HL-60/S4 (cell line): ENCODE data around the gene RPS19.
"Not testable (repeated sequence)": the region's sequence is repeated elsewhere in the genome, so short reads cannot be mapped to it uniquely, and the experiment has no call there.

ENCODE experiments used
- in situ Hi-C: fragments of 300-500 bp; cut with MboI; formaldehyde crosslinking; loops from 2 replicates; pipeline ENCODE4 v1.14.3; 2022; ENCODE audit warnings: low sequenced_read_pairs

Gene RPS19

GRCh38 chr19:41912899-41913537 lies 53.0 kb downstream of the RPS19 start:
- in situ Hi-C loops = no loop called here

- in situ Hi-C loops = no loop called here
Measured at GRCh38 chr19:41913538-41914423, 53.7 kb downstream of the RPS19 start.

- in situ Hi-C loops = not testable (repeated sequence)
Measured at GRCh38 chr19:41914424-41914834, 54.4 kb downstream of the RPS19 start.

- in situ Hi-C loops = no loop called here
Measured at GRCh38 chr19:41915021-41915775, 55.1 kb downstream of the RPS19 start.

GRCh38 chr19:41915776-41916414 lies 55.8 kb downstream of the RPS19 start:
- in situ Hi-C loops = no loop called here

GRCh38 chr19:41917676-41918075 lies 57.6 kb downstream of the RPS19 start:
- in situ Hi-C loops = no loop called here

GRCh38 chr19:41918095-41918494 lies 58.0 kb downstream of the RPS19 start:
- in situ Hi-C loops = no loop called here

GRCh38 chr19:41918653-41919244 lies 58.7 kb downstream of the RPS19 start:
- in situ Hi-C loops = no loop called here

- in situ Hi-C loops = no loop called here
Measured at GRCh38 chr19:41919948-41920712, 60.1 kb downstream of the RPS19 start.

GRCh38 chr19:41920882-41921576 lies 61.0 kb downstream of the RPS19 start:
- in situ Hi-C loops = no loop called here

- in situ Hi-C loops = no loop called here
Measured at GRCh38 chr19:41921577-41922576, 61.8 kb downstream of the RPS19 start.
